ENCODE data around the gene PPM1L. TPM values are rescaled to one million over a fixed set of nuclear protein-coding genes. Genes with fewer than 3 reads are reported as not detected.

The PPM1L gene
- total RNA-seq, 2 donors from 2014 or later: 13.3 to 25.3 TPM

DNA sequence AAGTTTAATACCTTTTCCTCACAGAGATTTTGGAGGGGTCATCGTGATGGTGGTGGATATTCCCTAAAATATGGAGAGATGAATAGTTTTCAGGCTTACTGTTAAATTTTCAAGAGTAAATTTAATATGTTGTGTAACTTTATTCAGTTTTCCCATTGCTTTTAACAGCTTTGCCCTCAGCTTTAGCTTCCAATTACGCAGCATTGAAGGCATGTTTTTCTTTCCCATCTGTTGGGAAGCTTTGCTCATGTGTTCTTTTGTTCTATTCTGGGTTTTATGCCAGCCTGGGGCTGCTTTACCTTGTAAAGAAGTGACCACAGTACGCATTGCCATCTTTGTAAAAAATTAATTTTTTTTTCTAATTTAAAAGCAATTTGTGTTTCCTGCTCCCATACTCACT, 197.7 kb downstream of the PPM1L start:
- no peak for TF ChIP-seq CTCF (IDR thresholded peaks at IDR 0.05)
- ATAC-seq (ENCODE audit: insufficient number of reproducible peaks, low FRiP score, low read depth): no peak

GRCh38 chr3:160956785-160957184, 200.8 kb downstream of the PPM1L start:
- DNase-seq (ENCODE audit: low spot score): no peak
- Histone ChIP-seq H3K9me3 (no peaks in the 10 kb centered on the region), H3K36me3 (no peaks in the 10 kb centered on the region), H3K4me3 (no peak overlapping the region), H3K27ac (no peak overlapping the region), H3K27me3 (replicated peaks; ENCODE audit: insufficient read depth) (no peaks in the 10 kb centered on the region), H3K4me1 (ENCODE audit: control insufficient read depth in 1 of 2, low read depth in 2 of 2) (peaks cover 0 to 9% of the 10 kb centered on the region in 2 donors)
- no peak for TF ChIP-seq CTCF (IDR thresholded peaks at IDR 0.05)
- ATAC-seq (ENCODE audit: insufficient number of reproducible peaks, low FRiP score, low read depth): no peak

More for the DNA sequence above, 197.7 kb downstream of the PPM1L start:
- Histone ChIP-seq H3K27ac (no peak overlapping the region), H3K36me3 (no peaks in the 10 kb centered on the region), H3K9me3 (no peaks in the 10 kb centered on the region), H3K4me3 (no peak overlapping the region), H3K4me1 (ENCODE audit: control insufficient read depth in 1 of 2, low read depth in 2 of 2) (peaks cover 0 to 18% of the 10 kb centered on the region in 2 donors), H3K27me3 (replicated peaks; ENCODE audit: insufficient read depth) (no peaks in the 10 kb centered on the region)
- no peak for DNase-seq (ENCODE audit: low spot score)

- no peaks in the 10 kb centered on the region for H3K4me1 ChIP-seq (ENCODE audit: control insufficient read depth in 1 of 2, low read depth in 2 of 2)
- H3K4me3 ChIP-seq: no peak overlapping the region
- H3K36me3 ChIP-seq: no peaks in the 10 kb centered on the region
- H3K27me3 ChIP-seq (replicated peaks; ENCODE audit: insufficient read depth): no peaks in the 10 kb centered on the region
- no peak for DNase-seq (ENCODE audit: low spot score)
- ATAC-seq (ENCODE audit: insufficient number of reproducible peaks, low FRiP score, low read depth): no peak
- H3K9me3 ChIP-seq: no peaks in the 10 kb centered on the region
- no peak for TF ChIP-seq CTCF (IDR thresholded peaks at IDR 0.05)
- no peak overlapping the region for H3K27ac ChIP-seq
Measured at GRCh38 chr3:160960568-160960967, 204.5 kb downstream of the PPM1L start.

DNA sequence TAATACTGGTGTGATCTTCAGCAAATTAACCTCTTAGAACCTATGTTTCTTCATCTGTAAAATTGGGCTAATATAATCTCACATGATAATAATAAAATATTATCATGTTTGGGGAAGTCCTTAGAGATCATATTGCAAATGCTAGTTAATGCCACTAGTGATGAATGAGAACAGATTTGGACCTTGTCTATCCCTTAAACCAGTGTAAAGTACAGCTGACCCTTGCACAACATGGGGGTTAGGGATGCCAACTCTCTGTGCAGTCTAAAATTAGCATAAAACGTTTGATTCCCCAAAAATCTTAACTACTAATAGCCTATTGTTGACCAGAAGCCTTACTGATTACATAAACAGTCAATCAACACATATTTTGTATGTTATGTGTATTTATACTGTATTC, 207.9 kb downstream of the PPM1L start:
- Histone ChIP-seq H3K4me3 (no peak overlapping the region), H3K9me3 (no peaks in the 10 kb centered on the region), H3K27ac (no peak overlapping the region), H3K36me3 (no peaks in the 10 kb centered on the region), H3K4me1 (ENCODE audit: control insufficient read depth in 1 of 2, low read depth in 2 of 2) (no peaks in the 10 kb centered on the region), H3K27me3 (replicated peaks; ENCODE audit: insufficient read depth) (no peaks in the 10 kb centered on the region)
- no peak for TF ChIP-seq CTCF (IDR thresholded peaks at IDR 0.05)
- ATAC-seq (ENCODE audit: insufficient number of reproducible peaks, low FRiP score, low read depth) (no peak), DNase-seq (ENCODE audit: low spot score) (no peak)

- ATAC-seq (ENCODE audit: insufficient number of reproducible peaks, low FRiP score, low read depth) (no peak), DNase-seq (ENCODE audit: low spot score) (no peak)
- Histone ChIP-seq H3K36me3 (no peaks in the 10 kb centered on the region), H3K27me3 (replicated peaks; ENCODE audit: insufficient read depth) (no peaks in the 10 kb centered on the region), H3K27ac (no peak overlapping the region), H3K4me3 (no peak overlapping the region), H3K4me1 (ENCODE audit: control insufficient read depth in 1 of 2, low read depth in 2 of 2) (no peaks in the 10 kb centered on the region), H3K9me3 (no peaks in the 10 kb centered on the region)
- TF ChIP-seq CTCF (IDR thresholded peaks at IDR 0.05): no peak
Measured at GRCh38 chr3:160968761-160969160, 212.7 kb downstream of the PPM1L start.

Data from thoracic aorta (tissue), 2 donors.